GM23338 (cell line): Measurements from ENCODE around the gene ITGB5.

Experiments
- CREB1 ChIP-seq: fragments of 250-450 bp; sonication (Bioruptor Pico); IDR thresholded peaks from 2 replicates; pipeline ENCODE4 v1.5.0; 2020; ENCODE audit warnings: low read depth, mild to moderate bottlenecking, moderate library complexity
- CTCF ChIP-seq, 2 experiments: fragments of 200-600 bp in 1 of 2; sonication (generic) in 1 of 2; conservative IDR thresholded peaks; 2 replicates each; pipeline versions ENCODE4 v1.5.1 to v1.6.1; 2016 to 2017; ENCODE audit warnings: antibody characterized with exemption in 2 of 2, low read depth in 2 of 2, mild to moderate bottlenecking in 2 of 2, moderate library complexity in 1 of 2
- EZH2 ChIP-seq: fragments of 200-600 bp; sonication (generic); IDR thresholded peaks from one replicate; pipeline ENCODE4 v1.8.0; 2017; ENCODE audit warnings: antibody characterized with exemption, mild to moderate bottlenecking, low read depth; ENCODE audit not compliant: unreplicated experiment
- EZH2phosphoT487 ChIP-seq: fragments of 200-600 bp; sonication (generic); IDR thresholded peaks from one replicate; pipeline ENCODE4 v1.8.1; 2018; ENCODE audit warnings: antibody characterized with exemption; ENCODE audit not compliant: unreplicated experiment
- JUNB ChIP-seq: IDR thresholded peaks from one replicate; pipeline ENCODE4 v1.6.1; 2016; ENCODE audit warnings: antibody characterized with exemption; ENCODE audit not compliant: unreplicated experiment
- POLR2AphosphoS5 ChIP-seq: IDR thresholded peaks from 2 replicates; pipeline ENCODE4 v1.6.1; 2016; ENCODE audit warnings: antibody characterized with exemption, low read depth
- STAT1 ChIP-seq: IDR thresholded peaks from one replicate; pipeline ENCODE4 v1.6.1; 2016; ENCODE audit warnings: antibody characterized with exemption; ENCODE audit not compliant: unreplicated experiment
- TF ChIP-seq, protein P1 (sequence below): IDR thresholded peaks from one replicate; pipeline ENCODE4 v1.6.1; 2018; ENCODE audit warnings: antibody characterized with exemption; ENCODE audit not compliant: unreplicated experiment
- TF ChIP-seq, protein P2 (sequence below): fragments of 250-450 bp; sonication (Bioruptor Pico); IDR thresholded peaks from 2 replicates; pipeline ENCODE4 v1.5.0; 2020; ENCODE audit warnings: mild to moderate bottlenecking, moderate library complexity
- TF ChIP-seq, protein P3 (sequence below): IDR thresholded peaks from 2 replicates; pipeline ENCODE4 v1.6.1; 2016; ENCODE audit warnings: antibody characterized with exemption

GRCh38 chr3:124821356-124821755 lies 65.8 kb downstream of the ITGB5 start:
- TF ChIP-seq CTCF (conservative IDR thresholded peaks at IDR 0.05; ENCODE audit: low read depth in 2 of 2) (no peak), POLR2AphosphoS5 (no peak), EZH2phosphoT487 (no peak), CREB1 (CRISPR knock-in tag) (no peak), EZH2 (no peak), STAT1 (no peak), JUNB (no peak)
- TF ChIP-seq, protein P1, sequence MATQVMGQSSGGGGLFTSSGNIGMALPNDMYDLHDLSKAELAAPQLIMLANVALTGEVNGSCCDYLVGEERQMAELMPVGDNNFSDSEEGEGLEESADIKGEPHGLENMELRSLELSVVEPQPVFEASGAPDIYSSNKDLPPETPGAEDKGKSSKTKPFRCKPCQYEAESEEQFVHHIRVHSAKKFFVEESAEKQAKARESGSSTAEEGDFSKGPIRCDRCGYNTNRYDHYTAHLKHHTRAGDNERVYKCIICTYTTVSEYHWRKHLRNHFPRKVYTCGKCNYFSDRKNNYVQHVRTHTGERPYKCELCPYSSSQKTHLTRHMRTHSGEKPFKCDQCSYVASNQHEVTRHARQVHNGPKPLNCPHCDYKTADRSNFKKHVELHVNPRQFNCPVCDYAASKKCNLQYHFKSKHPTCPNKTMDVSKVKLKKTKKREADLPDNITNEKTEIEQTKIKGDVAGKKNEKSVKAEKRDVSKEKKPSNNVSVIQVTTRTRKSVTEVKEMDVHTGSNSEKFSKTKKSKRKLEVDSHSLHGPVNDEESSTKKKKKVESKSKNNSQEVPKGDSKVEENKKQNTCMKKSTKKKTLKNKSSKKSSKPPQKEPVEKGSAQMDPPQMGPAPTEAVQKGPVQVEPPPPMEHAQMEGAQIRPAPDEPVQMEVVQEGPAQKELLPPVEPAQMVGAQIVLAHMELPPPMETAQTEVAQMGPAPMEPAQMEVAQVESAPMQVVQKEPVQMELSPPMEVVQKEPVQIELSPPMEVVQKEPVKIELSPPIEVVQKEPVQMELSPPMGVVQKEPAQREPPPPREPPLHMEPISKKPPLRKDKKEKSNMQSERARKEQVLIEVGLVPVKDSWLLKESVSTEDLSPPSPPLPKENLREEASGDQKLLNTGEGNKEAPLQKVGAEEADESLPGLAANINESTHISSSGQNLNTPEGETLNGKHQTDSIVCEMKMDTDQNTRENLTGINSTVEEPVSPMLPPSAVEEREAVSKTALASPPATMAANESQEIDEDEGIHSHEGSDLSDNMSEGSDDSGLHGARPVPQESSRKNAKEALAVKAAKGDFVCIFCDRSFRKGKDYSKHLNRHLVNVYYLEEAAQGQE, result no peak
- TF ChIP-seq, protein P2, sequence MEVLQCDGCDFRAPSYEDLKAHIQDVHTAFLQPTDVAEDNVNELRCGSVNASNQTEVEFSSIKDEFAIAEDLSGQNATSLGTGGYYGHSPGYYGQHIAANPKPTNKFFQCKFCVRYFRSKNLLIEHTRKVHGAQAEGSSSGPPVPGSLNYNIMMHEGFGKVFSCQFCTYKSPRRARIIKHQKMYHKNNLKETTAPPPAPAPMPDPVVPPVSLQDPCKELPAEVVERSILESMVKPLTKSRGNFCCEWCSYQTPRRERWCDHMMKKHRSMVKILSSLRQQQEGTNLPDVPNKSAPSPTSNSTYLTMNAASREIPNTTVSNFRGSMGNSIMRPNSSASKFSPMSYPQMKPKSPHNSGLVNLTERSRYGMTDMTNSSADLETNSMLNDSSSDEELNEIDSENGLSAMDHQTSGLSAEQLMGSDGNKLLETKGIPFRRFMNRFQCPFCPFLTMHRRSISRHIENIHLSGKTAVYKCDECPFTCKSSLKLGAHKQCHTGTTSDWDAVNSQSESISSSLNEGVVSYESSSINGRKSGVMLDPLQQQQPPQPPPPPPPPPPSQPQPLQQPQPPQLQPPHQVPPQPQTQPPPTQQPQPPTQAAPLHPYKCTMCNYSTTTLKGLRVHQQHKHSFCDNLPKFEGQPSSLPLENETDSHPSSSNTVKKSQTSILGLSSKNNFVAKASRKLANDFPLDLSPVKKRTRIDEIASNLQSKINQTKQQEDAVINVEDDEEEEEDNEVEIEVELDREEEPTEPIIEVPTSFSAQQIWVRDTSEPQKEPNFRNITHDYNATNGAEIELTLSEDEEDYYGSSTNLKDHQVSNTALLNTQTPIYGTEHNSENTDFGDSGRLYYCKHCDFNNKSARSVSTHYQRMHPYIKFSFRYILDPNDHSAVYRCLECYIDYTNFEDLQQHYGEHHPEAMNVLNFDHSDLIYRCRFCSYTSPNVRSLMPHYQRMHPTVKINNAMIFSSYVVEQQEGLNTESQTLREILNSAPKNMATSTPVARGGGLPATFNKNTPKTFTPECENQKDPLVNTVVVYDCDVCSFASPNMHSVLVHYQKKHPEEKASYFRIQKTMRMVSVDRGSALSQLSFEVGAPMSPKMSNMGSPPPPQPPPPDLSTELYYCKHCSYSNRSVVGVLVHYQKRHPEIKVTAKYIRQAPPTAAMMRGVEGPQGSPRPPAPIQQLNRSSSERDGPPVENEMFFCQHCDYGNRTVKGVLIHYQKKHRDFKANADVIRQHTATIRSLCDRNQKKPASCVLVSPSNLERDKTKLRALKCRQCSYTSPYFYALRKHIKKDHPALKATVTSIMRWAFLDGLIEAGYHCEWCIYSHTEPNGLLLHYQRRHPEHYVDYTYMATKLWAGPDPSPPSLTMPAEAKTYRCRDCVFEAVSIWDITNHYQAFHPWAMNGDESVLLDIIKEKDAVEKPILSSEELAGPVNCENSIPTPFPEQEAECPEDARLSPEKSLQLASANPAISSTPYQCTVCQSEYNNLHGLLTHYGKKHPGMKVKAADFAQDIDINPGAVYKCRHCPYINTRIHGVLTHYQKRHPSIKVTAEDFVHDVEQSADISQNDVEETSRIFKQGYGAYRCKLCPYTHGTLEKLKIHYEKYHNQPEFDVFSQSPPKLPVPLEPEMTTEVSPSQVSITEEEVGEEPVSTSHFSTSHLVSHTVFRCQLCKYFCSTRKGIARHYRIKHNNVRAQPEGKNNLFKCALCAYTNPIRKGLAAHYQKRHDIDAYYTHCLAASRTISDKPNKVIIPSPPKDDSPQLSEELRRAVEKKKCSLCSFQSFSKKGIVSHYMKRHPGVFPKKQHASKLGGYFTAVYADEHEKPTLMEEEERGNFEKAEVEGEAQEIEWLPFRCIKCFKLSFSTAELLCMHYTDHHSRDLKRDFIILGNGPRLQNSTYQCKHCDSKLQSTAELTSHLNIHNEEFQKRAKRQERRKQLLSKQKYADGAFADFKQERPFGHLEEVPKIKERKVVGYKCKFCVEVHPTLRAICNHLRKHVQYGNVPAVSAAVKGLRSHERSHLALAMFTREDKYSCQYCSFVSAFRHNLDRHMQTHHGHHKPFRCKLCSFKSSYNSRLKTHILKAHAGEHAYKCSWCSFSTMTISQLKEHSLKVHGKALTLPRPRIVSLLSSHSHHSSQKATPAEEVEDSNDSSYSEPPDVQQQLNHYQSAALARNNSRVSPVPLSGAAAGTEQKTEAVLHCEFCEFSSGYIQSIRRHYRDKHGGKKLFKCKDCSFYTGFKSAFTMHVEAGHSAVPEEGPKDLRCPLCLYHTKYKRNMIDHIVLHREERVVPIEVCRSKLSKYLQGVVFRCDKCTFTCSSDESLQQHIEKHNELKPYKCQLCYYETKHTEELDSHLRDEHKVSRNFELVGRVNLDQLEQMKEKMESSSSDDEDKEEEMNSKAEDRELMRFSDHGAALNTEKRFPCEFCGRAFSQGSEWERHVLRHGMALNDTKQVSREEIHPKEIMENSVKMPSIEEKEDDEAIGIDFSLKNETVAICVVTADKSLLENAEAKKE (CRISPR knock-in tag), result no peak
- TF ChIP-seq, protein P3, sequence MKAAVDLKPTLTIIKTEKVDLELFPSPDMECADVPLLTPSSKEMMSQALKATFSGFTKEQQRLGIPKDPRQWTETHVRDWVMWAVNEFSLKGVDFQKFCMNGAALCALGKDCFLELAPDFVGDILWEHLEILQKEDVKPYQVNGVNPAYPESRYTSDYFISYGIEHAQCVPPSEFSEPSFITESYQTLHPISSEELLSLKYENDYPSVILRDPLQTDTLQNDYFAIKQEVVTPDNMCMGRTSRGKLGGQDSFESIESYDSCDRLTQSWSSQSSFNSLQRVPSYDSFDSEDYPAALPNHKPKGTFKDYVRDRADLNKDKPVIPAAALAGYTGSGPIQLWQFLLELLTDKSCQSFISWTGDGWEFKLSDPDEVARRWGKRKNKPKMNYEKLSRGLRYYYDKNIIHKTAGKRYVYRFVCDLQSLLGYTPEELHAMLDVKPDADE, result no peak
